GM12878 (cell line): ENCODE data around the gene PLEKHA5. TPM values are rescaled to one million over a fixed set of nuclear protein-coding genes. Genes with fewer than 3 reads are reported as not detected.
"Not testable (repeated sequence)": the region's sequence is repeated elsewhere in the genome, so short reads cannot be mapped to it uniquely, and the experiment has no call there.

Experiments used
- ATAC-seq: fragments of 200-7000 bp; cut with Tn5 transposase; 3 replicates; pipeline ENCODE4 v1.9.1; 2020; ENCODE audit warnings: mild to moderate bottlenecking, moderate library complexity
- BruUV-seq: library from RNA; stranded (reverse); fragments of 400-500 nt; replicated peaks from 2 replicates; lab custom pipeline; 2021; lab: Mats Ljungman, UMichigan
- CTCF ChIA-PET: fragments of 300-600 bp; sonication (Branson Sonifier 250); formaldehyde crosslinking; extraction: SDS; loops from one replicate; lab custom pipeline; 2021; ENCODE audit warnings: inconsistent platforms; lab: Yijun Ruan, JAX
- POLR2A ChIA-PET: fragments of 350-600 bp; formaldehyde crosslinking; extraction: SDS; loops from one replicate; lab custom pipeline; 2021; ENCODE audit warnings: inconsistent platforms; lab: Charles Lee
- RAD21 ChIA-PET: fragments of 300-600 bp; sonication (Branson Sonifier 250); formaldehyde crosslinking; loops from one replicate; lab custom pipeline; 2023; ENCODE audit warnings: antibody characterized with exemption; ENCODE audit not compliant: unreplicated experiment; lab: Charles Lee
- SMC1A ChIA-PET: fragments of 300-600 bp; sonication (Branson Sonifier 250); formaldehyde crosslinking; loops from one replicate; lab custom pipeline; 2023; ENCODE audit not compliant: unreplicated experiment, uncharacterized antibody; lab: Charles Lee
- DNase-seq: peaks from one replicate; pipeline ENCODE4 v3.0.0-alpha.2; 2011; ENCODE audit warnings: low read depth, low spot score
- FAIRE-seq: peaks from 3 replicates; lab custom pipeline; 2011; peaks lifted over from hg19 to GRCh38; lab: Jason Lieb, UNC
- H2AFZ ChIP-seq: 2 replicates; pipeline ENCODE4 v1.6.0; 2011; ENCODE audit warnings: low read depth, low read length, control low read depth; ENCODE audit not compliant: control insufficient read depth
- H3K27ac ChIP-seq: 2 replicates; pipeline ENCODE4 v1.5.1; 2011; ENCODE audit warnings: control low read depth; ENCODE audit not compliant: control insufficient read depth, insufficient read depth
- H3K27me3 ChIP-seq, 2 experiments: replicated peaks in 1 of 2; 2 replicates each; pipeline versions ENCODE4 v1.6.0 to v1.6.1; 2011; ENCODE audit warnings: low read length in 1 of 2; ENCODE audit not compliant: control insufficient read depth in 2 of 2, insufficient read depth in 2 of 2
- H3K36me3 ChIP-seq, 2 experiments: 2 replicates each; pipeline ENCODE4 v1.5.1; 2011; ENCODE audit warnings: low read length in 1 of 2; ENCODE audit not compliant: control insufficient read depth in 2 of 2, insufficient read depth in 2 of 2
- H3K4me1 ChIP-seq: 2 replicates; pipeline ENCODE4 v1.6.1; 2011; ENCODE audit warnings: mild to moderate bottlenecking, low read length, moderate library complexity, mixed read lengths; ENCODE audit not compliant: control insufficient read depth, insufficient read depth
- H3K4me2 ChIP-seq: 2 replicates; pipeline ENCODE4 v1.6.0; 2011; ENCODE audit warnings: control low read depth; ENCODE audit not compliant: control insufficient read depth, insufficient read depth
- H3K4me3 ChIP-seq: fragments of 200-600 bp; sonication (generic); 2 replicates; pipeline ENCODE4 v1.5.1; 2016
- H3K79me2 ChIP-seq: 2 replicates; pipeline ENCODE4 v1.6.0; 2011; ENCODE audit warnings: low read length; ENCODE audit not compliant: control insufficient read depth, insufficient read depth
- H3K9ac ChIP-seq: 2 replicates; pipeline ENCODE4 v1.8.0; 2011; ENCODE audit warnings: low read length, control low read depth, mixed read lengths; ENCODE audit not compliant: control insufficient read depth, insufficient read depth
- H3K9me3 ChIP-seq: replicated peaks from 3 replicates; pipeline ENCODE4 v1.5.1; 2011; ENCODE audit warnings: mild to moderate bottlenecking, low read length; ENCODE audit not compliant: control insufficient read depth, insufficient read depth
- H4K20me1 ChIP-seq: 2 replicates; pipeline ENCODE4 v1.6.0; 2011; ENCODE audit not compliant: control insufficient read depth, insufficient read depth
- BHLHE40 ChIP-seq, 2 experiments: fragments of 450-650 bp in 1 of 2; IDR thresholded peaks; 2 replicates each; pipeline ENCODE4 v1.6.1; 2011 to 2017; ENCODE audit warnings: low read depth in 2 of 2, borderline replicate concordance in 1 of 2, improper control_type of control experiment in 1 of 2, low read length in 1 of 2, mild to moderate bottlenecking in 1 of 2
- CHD1 ChIP-seq: IDR thresholded peaks from 2 replicates; pipeline ENCODE4 v1.6.1; 2012; ENCODE audit warnings: low read depth, low read length, improper control_type of control experiment
- CHD4 ChIP-seq: fragments of 200-600 bp; sonication (generic); IDR thresholded peaks from 2 replicates; pipeline ENCODE4 v1.6.1; 2016; ENCODE audit warnings: mild to moderate bottlenecking
- HDGF ChIP-seq: fragments of 450-650 bp; IDR thresholded peaks from 2 replicates; pipeline ENCODE4 v1.6.1; 2016; ENCODE audit warnings: antibody characterized with exemption
- KAT2A ChIP-seq: conservative IDR thresholded peaks from 2 replicates; pipeline ENCODE4 v1.6.1; 2011; ENCODE audit warnings: low read depth, low read length; ENCODE audit not compliant: control insufficient read depth
- LARP7 ChIP-seq: fragments of 450-650 bp; IDR thresholded peaks from 2 replicates; pipeline ENCODE4 v1.6.1; 2017; ENCODE audit warnings: mild to moderate bottlenecking
- MTA2 ChIP-seq: fragments of 450-650 bp; IDR thresholded peaks from 2 replicates; pipeline ENCODE4 v1.6.1; 2016; ENCODE audit warnings: low read depth, mild to moderate bottlenecking, moderate library complexity
- POU2F2 ChIP-seq: IDR thresholded peaks from 3 replicates; pipeline ENCODE4 v1.6.1; 2011; ENCODE audit warnings: low read depth, mild to moderate bottlenecking, low read length, borderline replicate concordance
- SMARCA5 ChIP-seq: fragments of 450-650 bp; IDR thresholded peaks from 2 replicates; pipeline ENCODE4 v1.6.1; 2017; ENCODE audit warnings: mild to moderate bottlenecking
- SPI1 ChIP-seq: IDR thresholded peaks from 2 replicates; pipeline ENCODE4 v1.6.1; 2011; ENCODE audit warnings: low read depth, mild to moderate bottlenecking, low read length, moderate library complexity, borderline replicate concordance; ENCODE audit not compliant: insufficient read depth
- SRF ChIP-seq, 2 experiments: IDR thresholded peaks; 2 replicates each; pipeline ENCODE4 v1.6.1; 2011; ENCODE audit warnings: low read depth in 2 of 2, low read length in 2 of 2, mild to moderate bottlenecking in 1 of 2, moderate library complexity in 1 of 2
- TAF1 ChIP-seq: IDR thresholded peaks from 2 replicates; pipeline ENCODE4 v1.6.1; 2011; ENCODE audit warnings: mild to moderate bottlenecking, low read depth, low read length, borderline replicate concordance
- TCF12 ChIP-seq: IDR thresholded peaks from 2 replicates; pipeline ENCODE4 v1.6.1; 2011; ENCODE audit warnings: low read depth, mild to moderate bottlenecking, low read length
- TCF7 ChIP-seq: IDR thresholded peaks from 2 replicates; pipeline ENCODE4 v1.6.1; 2014; ENCODE audit warnings: antibody characterized with exemption, borderline replicate concordance
- ZNF207 ChIP-seq: fragments of 450-650 bp; IDR thresholded peaks from 2 replicates; pipeline ENCODE4 v1.6.1; 2014; ENCODE audit warnings: antibody characterized with exemption, mild to moderate bottlenecking, borderline replicate concordance
- ZNF384 ChIP-seq: IDR thresholded peaks from 2 replicates; pipeline ENCODE4 v1.6.1; 2012; ENCODE audit warnings: low read depth, mild to moderate bottlenecking, low read length, improper control_type of control experiment, borderline replicate concordance
- WGBS: methylation state at CpG from one replicate; pipeline ENCODE4 v1.1.6; 2016; ENCODE audit warnings: low lambda C conversion rate; ENCODE audit not compliant: insufficient replicate concordance, insufficient coverage; ENCODE audit errors: missing lambda C conversion rate; 5-methylcytosine and 5-hydroxymethylcytosine counted together
- in situ Hi-C: fragments of 300-500 bp; cut with MboI; formaldehyde crosslinking; loops from 9 replicates; pipeline ENCODE4 v1.14.3; 2018; ENCODE audit warnings: mixed read lengths
- intact Hi-C: fragments of 100-400 bp; cut with micrococcal nuclease; formaldehyde crosslinking; loops from one replicate; pipeline ENCODE4 v1.14.2; 2022; ENCODE audit not compliant: unreplicated experiment
- polyA plus RNA-seq, 11 experiments: library from polyadenylated mRNA; depleted of rRNA in 4 of 11; unstranded in 6 of 11; stranded (reverse) in 5 of 11; fragments of >200 nt; fragmentation: Nextera tagmentation in 4 of 11; fragmentation: Illumina TruSeq in 1 of 11; extraction: Ambion mirVana in 4 of 11; extraction: Trizol in 1 of 11; gene quantifications; 1 replicate in 1 of 11; 2 replicates in 10 of 11; pipeline versions ENCODE4 v1.2.1 to v1.2.3, GENCODE V29; 2011 to 2016; ENCODE audit warnings: inconsistent platforms in 2 of 11, missing spikeins in 2 of 11, low read depth in 1 of 11
- total RNA-seq, 4 experiments: library from RNA; depleted of rRNA in 3 of 4; stranded (reverse); fragments of >200 nt in 3 of 4; fragmentation: Illumina TruSeq in 1 of 4; extraction: Trizol in 1 of 4; gene quantifications; 2 replicates each; pipeline versions ENCODE4 v1.2.1 to v1.2.3, GENCODE V29; 2013 to 2021
- TF ChIP-seq, protein P1 (sequence below): IDR thresholded peaks from 2 replicates; pipeline ENCODE4 v1.6.1; 2012; ENCODE audit warnings: low read depth, low read length, improper control_type of control experiment
- TF ChIP-seq, protein P2 (sequence below): fragments of 450-650 bp; IDR thresholded peaks from 2 replicates; pipeline ENCODE4 v1.6.1; 2017; ENCODE audit warnings: mild to moderate bottlenecking, low read depth, inconsistent platforms; ENCODE audit not compliant: poor library complexity, severe bottlenecking

PLEKHA5 gene
- total and polyA plus RNA-seq, 10 of the 15 experiments (the other 5 are each of a cell fraction or from before 2014, with no cell fraction given): 0.09 to 0.33 (median 0.18) TPM; not detected in 3

DNA sequence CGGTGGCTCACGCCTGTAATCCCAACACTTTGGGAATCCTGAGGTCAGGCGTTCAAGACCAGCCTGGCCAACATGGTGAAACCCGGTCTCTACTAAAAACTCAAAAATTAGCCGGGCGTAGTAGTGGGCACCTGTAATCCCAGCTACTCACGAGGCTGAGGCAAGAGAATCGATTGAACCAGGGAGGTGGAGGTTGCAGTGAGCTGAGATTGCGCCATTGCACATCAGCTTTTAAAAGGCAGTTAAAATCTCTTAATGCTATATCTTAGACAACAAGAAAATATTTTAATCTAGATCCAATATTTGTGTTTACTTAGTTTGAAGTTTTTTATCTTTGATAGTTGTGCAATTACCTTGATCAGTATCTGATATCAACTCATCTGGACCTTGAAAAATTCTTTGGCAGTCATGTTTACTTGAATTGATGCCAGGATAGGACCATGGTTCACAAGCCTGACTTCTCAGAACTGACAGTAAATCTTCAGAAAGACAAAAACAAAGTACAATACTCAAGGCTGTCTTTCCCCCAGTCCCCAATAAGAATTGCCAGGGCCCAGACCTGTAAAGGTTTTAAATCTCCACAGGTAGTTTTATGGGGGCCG is 174.7 kb downstream of the PLEKHA5 start:
- no peak for TF ChIP-seq MTA2
- TF ChIP-seq, protein P1, sequence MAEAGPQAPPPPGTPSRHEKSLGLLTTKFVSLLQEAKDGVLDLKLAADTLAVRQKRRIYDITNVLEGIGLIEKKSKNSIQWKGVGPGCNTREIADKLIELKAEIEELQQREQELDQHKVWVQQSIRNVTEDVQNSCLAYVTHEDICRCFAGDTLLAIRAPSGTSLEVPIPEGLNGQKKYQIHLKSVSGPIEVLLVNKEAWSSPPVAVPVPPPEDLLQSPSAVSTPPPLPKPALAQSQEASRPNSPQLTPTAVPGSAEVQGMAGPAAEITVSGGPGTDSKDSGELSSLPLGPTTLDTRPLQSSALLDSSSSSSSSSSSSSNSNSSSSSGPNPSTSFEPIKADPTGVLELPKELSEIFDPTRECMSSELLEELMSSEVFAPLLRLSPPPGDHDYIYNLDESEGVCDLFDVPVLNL: no peak
- no peak for TF ChIP-seq TCF7
- no peak for TF ChIP-seq ZNF207
- no peak for TF ChIP-seq BHLHE40 (IDR thresholded peaks at IDR 0.05; ENCODE audit: borderline replicate concordance in 1 of 2, low read depth in 2 of 2, low read length in 1 of 2)
- TF ChIP-seq CHD1: no peak
- no peak for TF ChIP-seq CHD4
- no peak for TF ChIP-seq HDGF
- TF ChIP-seq, protein P2, sequence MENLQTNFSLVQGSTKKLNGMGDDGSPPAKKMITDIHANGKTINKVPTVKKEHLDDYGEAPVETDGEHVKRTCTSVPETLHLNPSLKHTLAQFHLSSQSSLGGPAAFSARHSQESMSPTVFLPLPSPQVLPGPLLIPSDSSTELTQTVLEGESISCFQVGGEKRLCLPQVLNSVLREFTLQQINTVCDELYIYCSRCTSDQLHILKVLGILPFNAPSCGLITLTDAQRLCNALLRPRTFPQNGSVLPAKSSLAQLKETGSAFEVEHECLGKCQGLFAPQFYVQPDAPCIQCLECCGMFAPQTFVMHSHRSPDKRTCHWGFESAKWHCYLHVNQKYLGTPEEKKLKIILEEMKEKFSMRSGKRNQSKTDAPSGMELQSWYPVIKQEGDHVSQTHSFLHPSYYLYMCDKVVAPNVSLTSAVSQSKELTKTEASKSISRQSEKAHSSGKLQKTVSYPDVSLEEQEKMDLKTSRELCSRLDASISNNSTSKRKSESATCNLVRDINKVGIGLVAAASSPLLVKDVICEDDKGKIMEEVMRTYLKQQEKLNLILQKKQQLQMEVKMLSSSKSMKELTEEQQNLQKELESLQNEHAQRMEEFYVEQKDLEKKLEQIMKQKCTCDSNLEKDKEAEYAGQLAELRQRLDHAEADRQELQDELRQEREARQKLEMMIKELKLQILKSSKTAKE: no peak
- TF ChIP-seq SMARCA5: no peak
- no peak for TF ChIP-seq TAF1
- TF ChIP-seq SPI1: no peak
- no peak for TF ChIP-seq ZNF384
- no peak for TF ChIP-seq KAT2A
- no peak for TF ChIP-seq POU2F2
- TF ChIP-seq TCF12: no peak
- TF ChIP-seq LARP7: no peak
- TF ChIP-seq SRF (IDR thresholded peaks at IDR 0.05; ENCODE audit: low read depth in 2 of 2, low read length in 2 of 2): no peak
- TF ChIP-seq, all 136 proteins: peak for 0
- no peak overlapping the region for H3K9ac ChIP-seq
- in situ Hi-C loops: no loop called here
- H3K79me2 ChIP-seq: no peaks in the 10 kb centered on the region
- H3K36me3 ChIP-seq: no peaks in the 10 kb centered on the region
- ATAC-seq (no peak), FAIRE-seq (no peak), DNase-seq (no peak)
- intact Hi-C loops: no loop called here
- H2AFZ ChIP-seq: no peak overlapping the region
- no peaks in the 10 kb centered on the region for H3K27me3 ChIP-seq
- H3K4me1 ChIP-seq: no peaks in the 10 kb centered on the region
- BruUV-seq: no TSS peak
- 73% methylated on average over 10 of the region's 10 CpGs for WGBS
- no peak overlapping the region for H3K27ac ChIP-seq
- no peak overlapping the region for H3K4me2 ChIP-seq
- H3K9me3 ChIP-seq: no peaks in the 10 kb centered on the region
- no peak overlapping the region for H3K4me3 ChIP-seq
- RAD21 ChIA-PET: no interaction called here
- CTCF ChIA-PET: no interaction called here
- POLR2A ChIA-PET: no interaction called here
- no peaks in the 10 kb centered on the region for H4K20me1 ChIP-seq
- SMC1A ChIA-PET: no interaction called here

DNA sequence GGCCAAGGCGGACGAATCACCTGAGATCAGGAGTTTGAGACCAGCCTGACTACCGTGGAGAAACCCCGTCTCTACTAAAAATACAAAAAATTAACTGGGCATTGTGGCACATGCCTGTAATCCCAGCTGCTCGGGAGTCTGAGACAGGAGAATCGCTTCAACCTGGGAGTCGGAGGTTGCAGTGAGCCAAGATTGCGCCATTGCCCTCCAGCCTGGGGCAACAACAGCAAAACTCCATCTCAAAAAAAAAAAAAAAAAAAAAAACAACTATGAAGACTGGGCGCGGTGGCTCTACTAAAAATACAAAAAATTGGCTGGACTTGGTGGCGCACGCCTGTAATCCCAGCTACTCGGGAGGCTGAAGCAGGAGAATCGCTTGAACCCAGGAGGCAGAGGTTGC is 176.1 kb downstream of the PLEKHA5 start:
- H3K27ac ChIP-seq, H3K9ac ChIP-seq, H3K4me1 ChIP-seq, POLR2A ChIA-PET, H3K4me2 ChIP-seq, ATAC-seq, H3K4me3 ChIP-seq, H3K9me3 ChIP-seq, H4K20me1 ChIP-seq, DNase-seq, RAD21 ChIA-PET, FAIRE-seq, H3K27me3 ChIP-seq, BruUV-seq, CTCF ChIA-PET, H2AFZ ChIP-seq, SMC1A ChIA-PET, in situ Hi-C loops, H3K36me3 ChIP-seq, H3K79me2 ChIP-seq, intact Hi-C loops: not testable (repeated sequence)
- 63% methylated on average over 13 of the region's 14 CpGs for WGBS
